Neural crest cell (in vitro differentiated cells): ENCODE measurements around the gene CTRL. TPM values are rescaled to one million over a fixed set of nuclear protein-coding genes. Genes with fewer than 3 reads are reported as not detected.

ENCODE experiments used
- DNase-seq: peaks from one replicate; pipeline ENCODE4 v3.0.0; 2021; ENCODE audit warnings: low read depth, mixed read lengths, low spot score
- H3K27ac Mint-ChIP-seq: one replicate; pipeline ENCODE4 v1.8.0; 2021; ENCODE audit warnings: mild to moderate bottlenecking, mixed read lengths; ENCODE audit not compliant: unreplicated experiment
- H3K27me3 Mint-ChIP-seq: 2 replicates; pipeline ENCODE4 v1.8.0; 2021; ENCODE audit warnings: low read depth, mild to moderate bottlenecking, mixed read lengths
- H3K36me3 Mint-ChIP-seq: 2 replicates; pipeline ENCODE4 v1.8.0; 2021; ENCODE audit warnings: low read depth, mild to moderate bottlenecking, mixed read lengths
- H3K4me1 Mint-ChIP-seq: 2 replicates; pipeline ENCODE4 v1.8.0; 2021; ENCODE audit warnings: mixed read lengths
- H3K4me3 Mint-ChIP-seq: one replicate; pipeline ENCODE4 v1.8.0; 2021; ENCODE audit warnings: mild to moderate bottlenecking, mixed read lengths
- H3K9me3 Mint-ChIP-seq: 2 replicates; pipeline ENCODE4 v1.8.0; 2021; ENCODE audit warnings: mixed read lengths
- total RNA-seq: library from RNA; stranded (reverse); gene quantifications from 2 replicates; pipeline ENCODE4 v1.2.1, GENCODE V29; 2021
- TF ChIP-seq, protein P1 (sequence below): fragments of 200-600 bp; sonication (generic); conservative IDR thresholded peaks from 2 replicates; pipeline ENCODE4 v1.5.0; 2021; ENCODE audit warnings: antibody characterized with exemption, mild to moderate bottlenecking

The CTRL gene
- total RNA-seq, 1 donor from 2014 or later: 3.0 TPM

DNA sequence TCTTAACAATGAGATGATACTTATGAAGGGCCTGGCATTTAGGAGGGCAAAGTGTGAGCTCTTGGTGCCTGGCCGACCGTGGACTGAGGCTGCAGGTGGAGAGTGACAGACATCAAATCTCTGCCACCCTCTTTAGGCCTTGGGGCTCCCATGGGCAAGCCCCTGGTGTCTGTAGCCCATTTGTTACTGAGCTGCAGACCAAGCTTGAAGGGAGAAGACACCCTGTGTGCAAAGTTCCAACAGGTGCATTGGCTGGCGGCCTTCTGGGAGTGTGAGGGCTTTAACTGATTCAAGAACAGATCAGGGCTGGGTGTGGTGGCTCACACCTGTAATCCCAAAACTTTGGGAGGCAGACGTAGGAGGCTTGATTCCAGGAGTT is 789 bp upstream of the CTRL start:
- peaks cover 3% of the 10 kb centered on the region for H3K36me3 Mint-ChIP-seq
- peak overlapping the region; percentile 47 for H3K4me3 Mint-ChIP-seq
- DNase-seq: no peak
- H3K4me1 Mint-ChIP-seq: peaks cover 29% of the 10 kb centered on the region
- peaks cover 7% of the 10 kb centered on the region for H3K27me3 Mint-ChIP-seq
- TF ChIP-seq, protein P1, sequence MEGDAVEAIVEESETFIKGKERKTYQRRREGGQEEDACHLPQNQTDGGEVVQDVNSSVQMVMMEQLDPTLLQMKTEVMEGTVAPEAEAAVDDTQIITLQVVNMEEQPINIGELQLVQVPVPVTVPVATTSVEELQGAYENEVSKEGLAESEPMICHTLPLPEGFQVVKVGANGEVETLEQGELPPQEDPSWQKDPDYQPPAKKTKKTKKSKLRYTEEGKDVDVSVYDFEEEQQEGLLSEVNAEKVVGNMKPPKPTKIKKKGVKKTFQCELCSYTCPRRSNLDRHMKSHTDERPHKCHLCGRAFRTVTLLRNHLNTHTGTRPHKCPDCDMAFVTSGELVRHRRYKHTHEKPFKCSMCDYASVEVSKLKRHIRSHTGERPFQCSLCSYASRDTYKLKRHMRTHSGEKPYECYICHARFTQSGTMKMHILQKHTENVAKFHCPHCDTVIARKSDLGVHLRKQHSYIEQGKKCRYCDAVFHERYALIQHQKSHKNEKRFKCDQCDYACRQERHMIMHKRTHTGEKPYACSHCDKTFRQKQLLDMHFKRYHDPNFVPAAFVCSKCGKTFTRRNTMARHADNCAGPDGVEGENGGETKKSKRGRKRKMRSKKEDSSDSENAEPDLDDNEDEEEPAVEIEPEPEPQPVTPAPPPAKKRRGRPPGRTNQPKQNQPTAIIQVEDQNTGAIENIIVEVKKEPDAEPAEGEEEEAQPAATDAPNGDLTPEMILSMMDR: no peak
- no peak overlapping the region for H3K27ac Mint-ChIP-seq
- no peaks in the 10 kb centered on the region for H3K9me3 Mint-ChIP-seq

DNA sequence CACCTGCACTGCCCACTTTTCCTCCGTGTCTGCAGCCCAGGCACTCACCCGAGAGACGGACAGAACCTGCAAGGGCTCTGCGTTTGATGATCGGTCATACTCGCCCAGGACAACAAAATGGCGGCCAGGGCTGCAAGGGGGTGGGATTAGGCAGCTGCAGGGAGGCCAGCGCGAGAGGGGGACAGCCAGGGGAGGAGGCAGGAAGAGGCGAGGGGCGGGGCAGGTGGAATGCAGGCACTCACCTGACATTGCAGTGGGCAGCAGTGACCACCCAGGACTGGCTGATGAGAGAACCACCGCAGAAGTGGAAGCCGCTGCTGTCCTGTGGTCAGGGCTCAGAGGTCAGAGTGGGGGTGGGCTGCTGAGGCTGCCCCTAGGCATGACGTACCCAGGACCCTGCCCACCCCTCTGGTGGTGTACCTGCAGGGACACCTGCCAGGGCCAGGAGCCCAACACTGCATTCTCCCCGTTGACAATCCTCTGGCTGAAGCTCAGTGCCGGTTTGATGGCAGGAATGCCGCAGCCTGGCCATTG is 917 bp downstream of the CTRL start:
- Mint-ChIP-seq H3K27me3 (peaks cover 6% of the 10 kb centered on the region), H3K4me3 (peak overlapping the region; percentile 76), H3K4me1 (peaks cover 19% of the 10 kb centered on the region), H3K36me3 (peaks cover 2% of the 10 kb centered on the region), H3K9me3 (no peaks in the 10 kb centered on the region), H3K27ac (no peak overlapping the region)
- no peak for DNase-seq
- TF ChIP-seq, protein P1: no peak

DNA sequence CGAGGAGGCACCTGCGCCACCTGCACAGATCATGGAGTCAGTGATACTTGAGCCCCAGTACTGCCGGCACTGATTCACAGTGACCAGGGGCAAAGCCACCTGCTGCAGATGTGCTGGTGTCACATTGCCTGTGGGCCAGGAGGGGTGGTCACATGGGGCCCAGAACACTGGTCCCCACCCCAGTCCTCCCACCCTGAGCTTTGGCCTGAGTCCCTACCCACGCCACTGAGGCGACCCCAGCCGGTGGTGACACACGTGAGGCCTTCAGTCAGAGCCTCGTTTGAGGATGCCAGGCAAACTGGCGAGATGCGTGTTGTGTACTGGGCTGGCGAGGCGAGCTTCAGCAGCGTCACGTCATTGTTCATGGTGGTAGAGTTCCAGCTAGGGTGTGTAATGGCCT is 1.5 kb downstream of the CTRL start:
- TF ChIP-seq, protein P1: no peak
- Mint-ChIP-seq H3K27ac (no peak overlapping the region), H3K4me1 (peaks cover 13% of the 10 kb centered on the region), H3K4me3 (no peak overlapping the region), H3K36me3 (no peaks in the 10 kb centered on the region), H3K9me3 (no peaks in the 10 kb centered on the region), H3K27me3 (peaks cover 4% of the 10 kb centered on the region)
- DNase-seq: no peak

DNA sequence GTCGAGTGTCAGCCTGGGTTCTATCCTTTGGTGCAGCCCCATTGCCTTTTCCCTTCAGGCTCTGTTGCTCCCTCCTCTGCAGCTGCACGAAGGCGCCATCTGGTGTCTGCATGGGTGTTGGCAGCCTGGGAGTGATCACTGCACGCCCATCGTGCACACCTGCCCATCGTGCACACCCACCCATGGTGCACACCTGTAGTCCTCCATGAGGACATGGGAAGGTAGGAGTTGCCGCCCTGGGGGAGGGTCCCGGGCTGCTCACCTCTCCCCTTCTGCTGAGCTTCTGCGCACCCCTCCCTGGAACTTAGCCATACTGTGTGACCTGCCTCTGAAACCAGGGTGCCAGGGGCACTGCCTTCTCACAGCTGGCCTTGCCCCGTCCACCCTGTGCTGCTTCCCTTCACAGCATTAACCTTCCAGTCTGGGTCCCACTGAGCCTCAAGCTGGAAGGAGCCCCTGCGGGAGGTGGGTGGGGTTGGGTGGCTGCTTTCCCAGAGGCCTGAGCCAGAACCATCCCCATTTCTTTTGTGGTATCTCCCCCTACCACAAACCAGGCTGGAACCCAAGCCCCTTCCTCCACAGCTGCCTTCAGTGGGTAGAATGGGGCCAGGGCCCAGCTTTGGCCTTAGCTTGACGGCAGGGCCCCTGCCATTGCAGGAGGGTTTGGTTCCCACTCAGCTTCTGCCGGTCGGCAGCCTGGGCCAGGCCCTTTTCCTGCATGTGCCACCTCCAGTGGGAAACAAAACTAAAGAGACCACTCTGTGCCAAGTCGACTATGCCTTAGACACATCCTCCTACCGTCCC is 2.9 kb downstream of the CTRL start:
- Mint-ChIP-seq H3K9me3 (no peaks in the 10 kb centered on the region), H3K27me3 (no peaks in the 10 kb centered on the region), H3K4me1 (no peaks in the 10 kb centered on the region), H3K36me3 (no peaks in the 10 kb centered on the region), H3K4me3 (peak overlapping the region; percentile 23), H3K27ac (no peak overlapping the region)
- TF ChIP-seq, protein P1: peak; percentile 85
- DNase-seq: peak; percentile 69

DNA sequence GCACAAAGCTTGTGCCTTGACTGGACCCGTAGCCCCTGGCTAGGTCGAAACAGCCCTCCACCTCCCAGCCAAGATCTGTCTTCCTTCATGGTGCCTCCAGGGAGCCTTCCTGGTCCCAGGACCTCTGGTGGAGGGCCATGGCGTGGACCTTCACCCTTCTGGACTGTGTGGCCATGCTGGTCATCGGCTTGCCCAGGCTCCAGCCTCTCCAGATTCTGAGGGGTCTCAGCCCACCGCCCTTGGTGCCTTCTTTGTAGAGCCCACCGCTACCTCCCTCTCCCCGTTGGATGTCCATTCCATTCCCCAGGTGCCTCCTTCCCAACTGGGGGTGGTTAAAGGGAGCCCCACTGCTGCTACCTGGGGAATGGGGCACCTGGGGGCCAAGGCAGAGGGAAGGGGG is 3.5 kb downstream of the CTRL start:
- Mint-ChIP-seq H3K4me1 (no peaks in the 10 kb centered on the region), H3K27ac (peak overlapping the region; percentile 81), H3K9me3 (no peaks in the 10 kb centered on the region), H3K4me3 (no peak overlapping the region), H3K36me3 (no peaks in the 10 kb centered on the region), H3K27me3 (no peaks in the 10 kb centered on the region)
- no peak for DNase-seq
- TF ChIP-seq, protein P1: no peak
